ENCODE results near the gene SLC39A8. TPM values are rescaled to one million over a fixed set of nuclear protein-coding genes. Genes with fewer than 3 reads are reported as not detected.
A peak's percentile ranks its signal among the peaks of the same experiment; 100 is the strongest.
"Not testable (repeated sequence)": the region's sequence is repeated elsewhere in the genome, so short reads cannot be mapped to it uniquely, and the experiment has no call there.

SLC39A8 gene
- 28.2 TPM for total RNA-seq
- polyA plus RNA-seq = 23.0 TPM
- long read RNA-seq, donor 1 = 0 reads
- long read RNA-seq, donor 2 = 0 reads
- long read RNA-seq, donor 3, transcript SLC39A8-202 (8 exons, 3,238 nt) = major isoform, 7 of 18 reads
- long read RNA-seq, donor 3, partial matches to known transcripts = 10 of 18 reads
- long read RNA-seq, donor 3, other reads (novel, unspliced or antisense) = 0 of 18 reads
- long read RNA-seq, donor 4, partial matches to known transcripts = 0 of 3 reads
- long read RNA-seq, donor 4, other reads (novel, unspliced or antisense) = 0 of 3 reads
- long read RNA-seq, donor 5, transcript SLC39A8-202 (8 exons, 3,238 nt) = major isoform, 11 of 22 reads
- long read RNA-seq, donor 5, partial matches to known transcripts = 11 of 22 reads
- long read RNA-seq, donor 5, other reads (novel, unspliced or antisense) = 0 of 22 reads
- long read RNA-seq, donor 6, transcript SLC39A8-202 (8 exons, 3,238 nt) = major isoform, 6 of 12 reads
- long read RNA-seq, donor 6, partial matches to known transcripts = 5 of 12 reads
- long read RNA-seq, donor 6, other reads (novel, unspliced or antisense) = 0 of 12 reads
- long read RNA-seq, donor 7, transcript SLC39A8-202 (8 exons, 3,238 nt) = major isoform, 7 of 18 reads
- long read RNA-seq, donor 7, partial matches to known transcripts = 9 of 18 reads
- long read RNA-seq, donor 7, other reads (novel, unspliced or antisense) = 0 of 18 reads
- long read RNA-seq, donor 8, transcript SLC39A8-202 (8 exons, 3,238 nt) = major isoform, 5 of 6 reads
- long read RNA-seq, donor 8, partial matches to known transcripts = 0 of 6 reads
- long read RNA-seq, donor 8, other reads (novel, unspliced or antisense) = 0 of 6 reads
- long read RNA-seq, donor 9, partial matches to known transcripts = 0 of 2 reads
- long read RNA-seq, donor 9, other reads (novel, unspliced or antisense) = 0 of 2 reads
- long read RNA-seq, donor 10, transcript SLC39A8-202 (8 exons, 3,238 nt) = major isoform, 6 of 6 reads
- long read RNA-seq, donor 10, partial matches to known transcripts = 0 of 6 reads
- long read RNA-seq, donor 10, other reads (novel, unspliced or antisense) = 0 of 6 reads

DNA sequence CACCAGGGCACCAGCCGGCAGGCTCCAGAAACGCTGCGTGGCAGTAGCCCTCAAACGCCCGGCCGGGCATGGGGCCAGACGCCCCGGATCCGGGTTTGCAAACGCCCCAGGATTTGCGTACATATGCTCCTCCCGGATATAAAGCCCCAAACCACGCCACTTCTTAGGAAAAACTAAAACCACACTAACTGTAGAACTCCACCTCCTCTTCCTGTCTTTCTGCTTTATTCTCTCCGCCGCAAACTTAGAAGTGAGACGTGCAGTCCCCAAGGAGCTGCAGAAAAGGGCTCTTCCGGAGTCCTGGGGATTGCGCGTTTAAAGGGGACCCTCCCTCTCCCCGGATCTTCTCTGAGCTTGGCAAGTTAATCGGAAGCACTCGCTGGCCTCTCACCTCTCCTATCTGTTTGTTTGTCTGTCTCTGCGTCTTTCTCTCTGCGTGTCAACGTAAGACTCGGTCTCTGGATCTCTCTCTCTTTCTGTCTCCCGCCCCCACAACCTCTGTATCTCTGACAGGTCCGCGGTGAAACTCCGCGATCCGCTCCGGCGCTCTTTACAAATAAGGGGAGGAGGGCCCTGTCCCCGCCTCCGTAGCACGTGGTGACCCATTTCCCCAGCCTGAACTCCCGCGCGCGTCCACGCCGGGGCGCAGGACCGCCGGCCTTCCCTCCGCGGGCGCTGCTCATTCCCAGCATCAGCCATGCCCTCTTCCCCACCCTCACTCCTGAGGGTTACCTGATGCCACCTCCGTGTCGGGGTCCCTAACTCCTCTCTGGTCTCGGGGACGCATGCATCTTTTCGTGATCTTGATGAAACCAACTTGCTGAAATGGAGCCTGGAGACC, at the start of gene SLC39A8:
Gene SLC39A8, minus strand, starts transcription at position 529 of the 841 bp plus-strand sequence. CDS start 820 bp downstream, outside the sequence.
- Histone ChIP-seq H3K27me3 (ENCODE audit: control insufficient read depth in 2 of 2, insufficient read depth in 1 of 2, low read length in 1 of 2) (no peaks in the 10 kb centered on the region), H3K4me3 (ENCODE audit: low read length in 2 of 2) (peak within 1 kb of the TSS; percentile 50 to 79), H3K4me1 (ENCODE audit: control insufficient read depth in 2 of 2, insufficient read depth in 2 of 2, low read length in 2 of 2) (peaks cover 3 to 28% of the 10 kb centered on the region in 2 donors), H3K27ac (ENCODE audit: low read depth in 1 of 2, low read length in 1 of 2) (peak within 1 kb of the TSS; percentile 77 to 94), H3K9me3 (ENCODE audit: control insufficient read depth in 2 of 2, insufficient read depth in 1 of 2, low read length in 1 of 2) (no peaks in the 10 kb centered on the region), H3K36me3 (ENCODE audit: control insufficient read depth in 2 of 2, insufficient read depth in 2 of 2, low read length in 1 of 2) (no peaks in the 10 kb centered on the region)
- whole genome bisulfite sequencing = under 1% methylated on average over 54 of the region's 54 CpGs
- peak; percentile 66 to 93 (median 81) for DNase-seq (ENCODE audit: low read depth in 6 of 9, low spot score in 9 of 9)

DNA sequence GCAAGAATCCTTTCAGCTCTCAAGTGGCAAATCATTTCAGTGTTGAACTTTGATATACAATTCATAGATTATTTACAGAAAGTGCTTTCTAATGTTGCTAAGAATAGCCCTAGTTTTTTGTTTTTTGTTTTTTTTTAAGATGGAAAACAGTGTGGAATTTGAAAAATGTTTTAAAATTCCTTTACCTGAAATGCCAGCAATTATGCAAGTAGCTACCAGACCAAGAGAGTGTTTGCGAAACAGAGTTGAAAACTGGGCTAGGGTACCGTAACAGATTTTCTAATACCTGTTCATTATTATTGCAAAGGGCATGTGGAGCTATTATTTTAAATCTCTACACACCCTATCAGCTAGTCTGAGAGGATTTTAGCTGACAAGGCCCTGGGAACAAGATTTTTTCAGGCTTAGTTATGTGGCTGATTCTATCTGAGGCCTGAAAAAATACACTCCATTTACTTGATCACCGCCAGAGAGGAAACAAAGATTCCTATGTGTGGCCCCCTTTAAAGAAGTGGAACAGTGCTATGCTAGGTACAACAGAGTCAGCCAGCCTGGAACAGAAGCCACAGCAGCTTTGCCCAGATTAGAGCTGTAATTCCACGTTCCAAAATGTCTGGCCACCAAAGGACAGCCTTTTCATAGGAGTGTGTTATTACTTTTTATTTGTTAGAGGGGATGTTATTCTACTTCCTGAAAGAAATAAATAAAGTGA, 46.9 kb upstream of the SLC39A8 start:
- H3K9me3 ChIP-seq (ENCODE audit: control insufficient read depth in 2 of 2, insufficient read depth in 1 of 2, low read length in 1 of 2) = no peaks in the 10 kb centered on the region
- no peak for DNase-seq (ENCODE audit: low read depth in 6 of 9, low spot score in 9 of 9)
- no peaks in the 10 kb centered on the region for H3K27me3 ChIP-seq (ENCODE audit: control insufficient read depth in 2 of 2, insufficient read depth in 1 of 2, low read length in 1 of 2)
- no peak overlapping the region for H3K27ac ChIP-seq (ENCODE audit: low read depth in 1 of 2, low read length in 1 of 2)
- no peak overlapping the region for H3K4me3 ChIP-seq (ENCODE audit: low read length in 2 of 2)
- WGBS = 99% methylated on average over 4 of the region's 4 CpGs
- no peaks in the 10 kb centered on the region for H3K36me3 ChIP-seq (ENCODE audit: control insufficient read depth in 2 of 2, insufficient read depth in 2 of 2, low read length in 1 of 2)
- no peaks in the 10 kb centered on the region for H3K4me1 ChIP-seq (ENCODE audit: control insufficient read depth in 2 of 2, insufficient read depth in 2 of 2, low read length in 2 of 2)

DNA sequence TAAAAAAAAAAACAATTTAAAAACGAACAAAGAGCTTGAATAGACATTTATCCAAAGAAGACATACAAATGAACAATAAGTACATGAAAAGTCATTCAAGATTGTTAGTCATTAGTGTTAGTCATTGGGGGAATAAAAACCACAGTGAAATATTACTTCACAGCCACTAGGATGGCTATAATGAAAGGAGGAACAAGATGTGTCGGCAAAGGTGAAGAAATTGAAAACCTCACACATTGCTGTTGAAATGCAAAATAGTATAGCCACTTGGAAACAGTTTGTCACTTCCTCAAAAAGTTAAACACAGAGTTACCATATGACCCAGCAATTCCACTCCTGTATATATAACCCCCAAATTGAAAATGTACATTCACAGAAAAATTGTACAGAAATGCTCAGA, 45.2 kb upstream of the SLC39A8 start:
- Histone ChIP-seq H3K4me1 (ENCODE audit: control insufficient read depth in 2 of 2, insufficient read depth in 2 of 2, low read length in 2 of 2) (no peaks in the 10 kb centered on the region), H3K27me3 (ENCODE audit: control insufficient read depth in 2 of 2, insufficient read depth in 1 of 2, low read length in 1 of 2) (no peaks in the 10 kb centered on the region), H3K27ac (ENCODE audit: low read depth in 1 of 2, low read length in 1 of 2) (no peak overlapping the region), H3K4me3 (ENCODE audit: low read length in 2 of 2) (no peak overlapping the region), H3K9me3 (ENCODE audit: control insufficient read depth in 2 of 2, insufficient read depth in 1 of 2, low read length in 1 of 2) (no peaks in the 10 kb centered on the region), H3K36me3 (ENCODE audit: control insufficient read depth in 2 of 2, insufficient read depth in 2 of 2, low read length in 1 of 2) (no peaks in the 10 kb centered on the region)
- no peak for DNase-seq (ENCODE audit: low read depth in 6 of 9, low spot score in 9 of 9)
- 64% methylated on average over 2 of the region's 2 CpGs for WGBS

DNA sequence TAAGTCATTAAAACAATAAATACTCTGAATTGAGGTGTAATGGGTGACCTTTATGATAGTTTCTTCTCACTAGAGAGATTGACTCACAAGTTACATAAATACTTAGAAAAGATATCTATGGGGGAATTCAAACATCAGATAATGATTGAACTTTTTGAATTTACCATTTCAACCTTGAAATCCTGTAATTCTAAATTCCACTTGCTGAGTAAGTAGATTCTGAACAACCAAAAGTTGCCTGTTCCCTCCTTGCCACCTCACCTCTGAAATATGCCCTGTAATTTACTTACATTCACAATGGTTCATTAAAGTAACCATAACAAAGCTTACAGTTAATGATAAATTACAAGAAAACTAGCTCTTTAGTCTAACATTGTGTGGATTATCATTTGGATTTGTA, 43.3 kb upstream of the SLC39A8 start:
- Histone ChIP-seq H3K4me1 (ENCODE audit: control insufficient read depth in 2 of 2, insufficient read depth in 2 of 2, low read length in 2 of 2) (no peaks in the 10 kb centered on the region), H3K4me3 (ENCODE audit: low read length in 2 of 2) (no peak overlapping the region), H3K36me3 (ENCODE audit: control insufficient read depth in 2 of 2, insufficient read depth in 2 of 2, low read length in 1 of 2) (no peaks in the 10 kb centered on the region), H3K27ac (ENCODE audit: low read depth in 1 of 2, low read length in 1 of 2) (no peak overlapping the region), H3K27me3 (ENCODE audit: control insufficient read depth in 2 of 2, insufficient read depth in 1 of 2, low read length in 1 of 2) (no peaks in the 10 kb centered on the region), H3K9me3 (ENCODE audit: control insufficient read depth in 2 of 2, insufficient read depth in 1 of 2, low read length in 1 of 2) (no peaks in the 10 kb centered on the region)
- DNase-seq (ENCODE audit: low read depth in 6 of 9, low spot score in 9 of 9) = no peak

DNA sequence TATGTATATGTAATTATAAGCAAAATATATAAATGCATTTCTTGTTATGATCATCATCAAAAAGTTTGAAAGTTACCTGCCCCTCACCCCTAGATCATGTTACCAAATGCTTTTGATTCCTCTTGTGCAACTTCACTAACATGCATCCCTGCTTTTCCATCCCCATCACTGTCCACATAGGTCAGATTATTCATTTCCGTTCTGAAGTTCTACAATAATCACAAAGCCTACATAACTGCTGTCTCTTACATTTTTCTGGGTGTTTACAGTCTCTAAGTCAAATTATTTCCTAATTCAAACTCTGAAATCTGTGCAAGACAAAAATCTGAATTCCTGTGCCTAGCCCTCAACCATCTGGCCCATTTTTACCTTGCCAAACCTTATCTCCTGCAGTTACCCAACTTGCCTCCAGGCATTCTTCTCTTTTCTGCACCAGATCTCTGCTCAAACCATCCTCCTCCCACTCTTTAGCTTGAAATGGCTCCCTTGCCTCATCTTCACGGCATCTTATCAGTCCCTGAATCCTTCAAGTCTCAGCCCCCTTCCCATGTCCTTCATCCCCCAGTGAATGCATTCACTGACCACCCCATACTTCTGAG, 42.4 kb upstream of the SLC39A8 start:
- DNase-seq (ENCODE audit: low read depth in 6 of 9, low spot score in 9 of 9) = no peak
- Histone ChIP-seq H3K36me3 (ENCODE audit: control insufficient read depth in 2 of 2, insufficient read depth in 2 of 2, low read length in 1 of 2) (no peaks in the 10 kb centered on the region), H3K4me1 (ENCODE audit: control insufficient read depth in 2 of 2, insufficient read depth in 2 of 2, low read length in 2 of 2) (no peaks in the 10 kb centered on the region), H3K27me3 (ENCODE audit: control insufficient read depth in 2 of 2, insufficient read depth in 1 of 2, low read length in 1 of 2) (no peaks in the 10 kb centered on the region), H3K27ac (ENCODE audit: low read depth in 1 of 2, low read length in 1 of 2) (no peak overlapping the region), H3K9me3 (ENCODE audit: control insufficient read depth in 2 of 2, insufficient read depth in 1 of 2, low read length in 1 of 2) (no peaks in the 10 kb centered on the region), H3K4me3 (ENCODE audit: low read length in 2 of 2) (no peak overlapping the region)
- 69% methylated on average over 2 of the region's 2 CpGs for WGBS

DNA sequence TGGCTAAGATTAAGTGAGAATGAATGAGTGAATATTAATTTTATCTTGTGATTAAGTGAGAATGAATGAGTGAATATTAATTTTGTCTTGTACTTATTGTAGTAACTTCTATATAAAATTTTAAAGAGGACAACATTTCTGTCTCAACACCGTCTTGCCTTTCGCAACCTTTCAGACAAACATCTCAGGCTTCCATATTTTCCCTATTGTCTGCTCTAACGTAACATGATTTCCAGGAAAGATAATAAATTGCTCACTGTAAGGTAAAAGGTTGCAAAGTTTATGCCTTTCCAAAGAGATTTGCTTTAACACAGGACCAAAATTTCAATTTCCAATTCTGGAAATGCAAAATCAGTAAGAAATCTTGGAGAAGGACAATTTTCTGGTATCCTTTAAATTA, 41.7 kb upstream of the SLC39A8 start:
- Histone ChIP-seq H3K27ac (ENCODE audit: low read depth in 1 of 2, low read length in 1 of 2) (no peak overlapping the region), H3K4me1 (ENCODE audit: control insufficient read depth in 2 of 2, insufficient read depth in 2 of 2, low read length in 2 of 2) (no peaks in the 10 kb centered on the region), H3K27me3 (ENCODE audit: control insufficient read depth in 2 of 2, insufficient read depth in 1 of 2, low read length in 1 of 2) (no peaks in the 10 kb centered on the region), H3K9me3 (ENCODE audit: control insufficient read depth in 2 of 2, insufficient read depth in 1 of 2, low read length in 1 of 2) (no peaks in the 10 kb centered on the region), H3K4me3 (ENCODE audit: low read length in 2 of 2) (no peak overlapping the region), H3K36me3 (ENCODE audit: control insufficient read depth in 2 of 2, insufficient read depth in 2 of 2, low read length in 1 of 2) (no peaks in the 10 kb centered on the region)
- WGBS = 97% methylated on average over 3 of the region's 3 CpGs
- DNase-seq (ENCODE audit: low read depth in 6 of 9, low spot score in 9 of 9) = no peak

DNA sequence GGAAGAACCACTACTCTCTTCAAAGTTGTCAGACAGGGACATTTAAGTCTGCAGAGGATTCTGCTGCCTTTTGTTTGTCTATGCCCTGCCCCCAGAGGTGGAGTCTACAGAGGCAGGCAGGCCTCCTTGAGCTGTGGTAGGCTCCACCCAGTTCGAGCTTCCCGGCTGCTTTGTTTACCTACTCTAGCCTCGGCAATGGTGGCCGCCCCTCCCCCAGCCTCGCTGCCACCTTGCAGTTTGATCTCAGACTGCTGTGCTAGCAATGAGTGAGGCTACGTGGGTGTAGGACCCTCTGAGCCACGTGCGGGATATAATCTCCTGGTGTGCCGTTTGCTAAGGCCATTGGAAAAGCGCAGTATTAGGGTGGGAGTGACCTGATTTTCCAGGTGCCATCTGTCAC, 35.0 kb upstream of the SLC39A8 start:
- not testable (repeated sequence) for DNase-seq (ENCODE audit: low read depth in 6 of 9, low spot score in 9 of 9); H3K4me1 ChIP-seq (ENCODE audit: control insufficient read depth in 2 of 2, insufficient read depth in 2 of 2, low read length in 2 of 2); H3K4me3 ChIP-seq (ENCODE audit: low read length in 2 of 2); H3K27me3 ChIP-seq (ENCODE audit: control insufficient read depth in 2 of 2, insufficient read depth in 1 of 2, low read length in 1 of 2); H3K27ac ChIP-seq (ENCODE audit: low read depth in 1 of 2, low read length in 1 of 2); H3K36me3 ChIP-seq (ENCODE audit: control insufficient read depth in 2 of 2, insufficient read depth in 2 of 2, low read length in 1 of 2); H3K9me3 ChIP-seq (ENCODE audit: control insufficient read depth in 2 of 2, insufficient read depth in 1 of 2, low read length in 1 of 2)
- WGBS = 92% methylated on average over 10 of the region's 10 CpGs

DNA sequence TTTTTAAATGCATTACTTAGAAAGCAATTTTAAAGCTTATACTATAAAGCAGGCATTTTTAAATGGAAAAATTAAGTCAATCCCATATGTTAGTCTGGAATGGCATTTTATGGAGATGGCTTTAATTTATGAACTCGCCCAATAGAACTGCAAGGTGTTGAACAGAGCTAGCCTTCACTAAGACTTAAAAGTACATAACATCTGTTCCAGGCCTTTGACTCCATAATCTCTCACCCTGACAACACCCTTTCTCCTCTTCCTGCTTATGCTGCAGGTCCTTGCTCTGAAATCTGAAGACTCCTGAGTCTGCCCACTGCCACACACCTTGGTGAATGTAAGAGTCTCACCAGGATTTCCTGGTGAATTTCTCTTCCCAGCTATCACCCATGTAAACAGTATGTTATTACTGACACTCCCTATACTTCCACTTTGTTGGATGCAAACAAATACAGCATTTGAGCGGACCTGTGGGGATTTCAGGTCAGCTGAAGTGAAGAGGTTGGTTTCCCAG, 17.7 kb upstream of the SLC39A8 start:
- Histone ChIP-seq H3K4me3 (ENCODE audit: low read length in 2 of 2) (no peak overlapping the region), H3K4me1 (ENCODE audit: control insufficient read depth in 2 of 2, insufficient read depth in 2 of 2, low read length in 2 of 2) (no peaks in the 10 kb centered on the region), H3K27ac (ENCODE audit: low read depth in 1 of 2, low read length in 1 of 2) (no peak overlapping the region), H3K9me3 (ENCODE audit: control insufficient read depth in 2 of 2, insufficient read depth in 1 of 2, low read length in 1 of 2) (no peaks in the 10 kb centered on the region), H3K36me3 (ENCODE audit: control insufficient read depth in 2 of 2, insufficient read depth in 2 of 2, low read length in 1 of 2) (no peaks in the 10 kb centered on the region), H3K27me3 (ENCODE audit: control insufficient read depth in 2 of 2, insufficient read depth in 1 of 2, low read length in 1 of 2) (no peaks in the 10 kb centered on the region)
- DNase-seq (ENCODE audit: low read depth in 6 of 9, low spot score in 9 of 9) = no peak
- over 99% methylated on average over 2 of the region's 2 CpGs for WGBS

Measured in thymus (tissue), 14 donors.